Rectal smooth muscle tissue (tissue), 1 donor: ENCODE results near the gene MIEF2.

Experiments
- H3K27ac ChIP-seq: one replicate; pipeline ENCODE4 v1.7.0; 2013; ENCODE audit warnings: low read depth, low read length, inconsistent platforms
- H3K27me3 ChIP-seq: one replicate; pipeline ENCODE4 v1.7.0; 2013; ENCODE audit warnings: low read length; ENCODE audit not compliant: control insufficient read depth, insufficient read depth
- H3K36me3 ChIP-seq: one replicate; pipeline ENCODE4 v1.7.0; 2013; ENCODE audit warnings: low read length; ENCODE audit not compliant: control insufficient read depth, insufficient read depth
- H3K4me1 ChIP-seq: one replicate; pipeline ENCODE4 v1.7.0; 2013; ENCODE audit warnings: low read length; ENCODE audit not compliant: control insufficient read depth, insufficient read depth
- H3K4me3 ChIP-seq: one replicate; pipeline ENCODE4 v1.7.0; 2013; ENCODE audit warnings: low read length
- H3K9ac ChIP-seq: one replicate; pipeline ENCODE4 v1.7.0; 2013; ENCODE audit warnings: low read length

The MIEF2 gene

GRCh38 chr17:18253187-18253884, 7.1 kb upstream of the MIEF2 start:
- Histone ChIP-seq H3K4me1 (peaks cover 7% of the 10 kb centered on the region), H3K27me3 (no peaks in the 10 kb centered on the region), H3K36me3 (peaks cover 53% of the 10 kb centered on the region), H3K4me3 (no peak overlapping the region), H3K9ac (no peak overlapping the region), H3K27ac (no peak overlapping the region)

- peaks cover 10% of the 10 kb centered on the region for H3K4me1 ChIP-seq
- no peaks in the 10 kb centered on the region for H3K27me3 ChIP-seq
- no peak overlapping the region for H3K27ac ChIP-seq
- no peak overlapping the region for H3K9ac ChIP-seq
- H3K36me3 ChIP-seq = peaks cover 53% of the 10 kb centered on the region
- H3K4me3 ChIP-seq = no peak overlapping the region
These were observed 6.3 kb upstream of the MIEF2 start for GRCh38 chr17:18253947-18254821.

- Histone ChIP-seq H3K4me1 (peaks cover 12% of the 10 kb centered on the region), H3K36me3 (peaks cover 53% of the 10 kb centered on the region), H3K4me3 (no peak overlapping the region), H3K9ac (no peak overlapping the region), H3K27ac (no peak overlapping the region), H3K27me3 (no peaks in the 10 kb centered on the region)
These were observed 5.4 kb upstream of the MIEF2 start for GRCh38 chr17:18254888-18255649.

- Histone ChIP-seq H3K27me3 (no peaks in the 10 kb centered on the region), H3K4me3 (no peak overlapping the region), H3K36me3 (peaks cover 44% of the 10 kb centered on the region), H3K27ac (no peak overlapping the region), H3K9ac (no peak overlapping the region), H3K4me1 (peaks cover 15% of the 10 kb centered on the region)
These were observed 4.1 kb upstream of the MIEF2 start for GRCh38 chr17:18256351-18256750.

- peak overlapping the region; percentile 93 for H3K4me3 ChIP-seq
- H3K27ac ChIP-seq = no peak overlapping the region
- H3K4me1 ChIP-seq = peaks cover 19% of the 10 kb centered on the region
- H3K36me3 ChIP-seq = peaks cover 40% of the 10 kb centered on the region
- H3K27me3 ChIP-seq = no peaks in the 10 kb centered on the region
- H3K9ac ChIP-seq = no peak overlapping the region
These were observed 3.7 kb upstream of the MIEF2 start for GRCh38 chr17:18256776-18257175.

GRCh38 chr17:18257268-18257981, 3.0 kb upstream of the MIEF2 start:
- Histone ChIP-seq H3K27ac (peak overlapping the region; percentile 90), H3K4me3 (peak overlapping the region; percentile 93), H3K9ac (peak overlapping the region; percentile 85), H3K27me3 (no peaks in the 10 kb centered on the region), H3K36me3 (peaks cover 34% of the 10 kb centered on the region), H3K4me1 (peaks cover 25% of the 10 kb centered on the region)

- Histone ChIP-seq H3K27ac (peak overlapping the region; percentile 90), H3K9ac (peak overlapping the region; percentile 85), H3K4me1 (peaks cover 25% of the 10 kb centered on the region), H3K4me3 (peak overlapping the region; percentile 93), H3K27me3 (no peaks in the 10 kb centered on the region), H3K36me3 (peaks cover 32% of the 10 kb centered on the region)
These were observed 2.5 kb upstream of the MIEF2 start for GRCh38 chr17:18257982-18258355.

GRCh38 chr17:18258356-18259038, 2.0 kb upstream of the MIEF2 start, which contains the start of gene FLII:
TSS of gene FLII (minus strand) at chr17:18258738. CDS start at chr17:18258690, 48 bp downstream.
- peak within 1 kb of the TSS; percentile 85 for H3K9ac ChIP-seq
- peak within 1 kb of the TSS; percentile 90 for H3K27ac ChIP-seq
- H3K4me3 ChIP-seq = peak within 1 kb of the TSS; percentile 93
- peaks cover 25% of the 10 kb centered on the region for H3K4me1 ChIP-seq
- no peaks in the 10 kb centered on the region for H3K27me3 ChIP-seq
- H3K36me3 ChIP-seq = peaks cover 32% of the 10 kb centered on the region

- Histone ChIP-seq H3K4me3 (peak overlapping the region; percentile 79), H3K27me3 (no peaks in the 10 kb centered on the region), H3K36me3 (peaks cover 31% of the 10 kb centered on the region), H3K9ac (no peak overlapping the region), H3K27ac (peak overlapping the region; percentile 92), H3K4me1 (peaks cover 25% of the 10 kb centered on the region)
These were observed 686 bp upstream of the MIEF2 start for GRCh38 chr17:18259621-18260331.

- H3K27ac ChIP-seq = peak overlapping the region; percentile 92
- H3K4me1 ChIP-seq = peaks cover 25% of the 10 kb centered on the region
- no peaks in the 10 kb centered on the region for H3K27me3 ChIP-seq
- H3K9ac ChIP-seq = peak overlapping the region; percentile 50
- H3K36me3 ChIP-seq = peaks cover 23% of the 10 kb centered on the region
- peak overlapping the region; percentile 79 for H3K4me3 ChIP-seq
These were observed 669 bp downstream of the MIEF2 start for GRCh38 chr17:18261146-18261515.

- H3K27ac ChIP-seq = peak overlapping the region; percentile 92
- H3K36me3 ChIP-seq = peaks cover 23% of the 10 kb centered on the region
- H3K27me3 ChIP-seq = no peaks in the 10 kb centered on the region
- peaks cover 25% of the 10 kb centered on the region for H3K4me1 ChIP-seq
- peak overlapping the region; percentile 79 for H3K4me3 ChIP-seq
- peak overlapping the region; percentile 50 for H3K9ac ChIP-seq
These were observed 1.2 kb downstream of the MIEF2 start for GRCh38 chr17:18261659-18262058.
